Measurements from ENCODE around the gene PIP4P1. TPM values are rescaled to one million over a fixed set of nuclear protein-coding genes. Genes with fewer than 3 reads are reported as not detected.

Gene PIP4P1
- total RNA-seq, 1 experiment from 2014 or later: 27.0 TPM

- CTCF ChIA-PET: no interaction called here
- Mint-ChIP-seq H3K36me3 (ENCODE audit: insufficient read depth, unreplicated experiment) (no peaks in the 10 kb centered on the region), H3K4me3 (ENCODE audit: low read depth, unreplicated experiment) (no peak overlapping the region), H3K9me3 (ENCODE audit: low read depth, unreplicated experiment) (no peaks in the 10 kb centered on the region), H3K27me3 (ENCODE audit: unreplicated experiment) (no peaks in the 10 kb centered on the region), H3K27ac (ENCODE audit: unreplicated experiment) (no peak overlapping the region), H3K4me1 (ENCODE audit: low read depth, unreplicated experiment) (peaks cover 20% of the 10 kb centered on the region)
- DNase-seq: no peak
- intact Hi-C loops (cut with micrococcal nuclease; ENCODE audit: unreplicated experiment): no loop called here
- BruUV-seq (replicated peaks): no TSS peak
- TF ChIP-seq CTCF (IDR thresholded peaks at IDR 0.05; ENCODE audit: unreplicated experiment): no peak
Measured at GRCh38 chr14:20429801-20430669, 31.2 kb downstream of the PIP4P1 start.

- Mint-ChIP-seq H3K4me3 (ENCODE audit: low read depth, unreplicated experiment) (no peak overlapping the region), H3K4me1 (ENCODE audit: low read depth, unreplicated experiment) (peaks cover 29% of the 10 kb centered on the region), H3K27me3 (ENCODE audit: unreplicated experiment) (no peaks in the 10 kb centered on the region), H3K9me3 (ENCODE audit: low read depth, unreplicated experiment) (peaks cover 2% of the 10 kb centered on the region), H3K36me3 (ENCODE audit: insufficient read depth, unreplicated experiment) (no peaks in the 10 kb centered on the region), H3K27ac (ENCODE audit: unreplicated experiment) (no peak overlapping the region)
- DNase-seq: no peak
- CTCF ChIA-PET: no interaction called here
- BruUV-seq (replicated peaks): no TSS peak
- TF ChIP-seq CTCF (IDR thresholded peaks at IDR 0.05; ENCODE audit: unreplicated experiment): no peak
- intact Hi-C loops (cut with micrococcal nuclease; ENCODE audit: unreplicated experiment): no loop called here
Measured at GRCh38 chr14:20428802-20429201, 32.4 kb downstream of the PIP4P1 start.

GRCh38 chr14:20428010-20428365 is 33.2 kb downstream of the PIP4P1 start:
- no TSS peak for BruUV-seq (replicated peaks)
- Mint-ChIP-seq H3K27ac (ENCODE audit: unreplicated experiment) (peak overlapping the region; percentile 22), H3K4me3 (ENCODE audit: low read depth, unreplicated experiment) (no peak overlapping the region), H3K36me3 (ENCODE audit: insufficient read depth, unreplicated experiment) (no peaks in the 10 kb centered on the region), H3K4me1 (ENCODE audit: low read depth, unreplicated experiment) (peaks cover 29% of the 10 kb centered on the region), H3K9me3 (ENCODE audit: low read depth, unreplicated experiment) (peaks cover 2% of the 10 kb centered on the region), H3K27me3 (ENCODE audit: unreplicated experiment) (no peaks in the 10 kb centered on the region)
- no peak for TF ChIP-seq CTCF (IDR thresholded peaks at IDR 0.05; ENCODE audit: unreplicated experiment)
- CTCF ChIA-PET: no interaction called here
- no peak for DNase-seq
- intact Hi-C loops (cut with micrococcal nuclease; ENCODE audit: unreplicated experiment): no loop called here

DNA sequence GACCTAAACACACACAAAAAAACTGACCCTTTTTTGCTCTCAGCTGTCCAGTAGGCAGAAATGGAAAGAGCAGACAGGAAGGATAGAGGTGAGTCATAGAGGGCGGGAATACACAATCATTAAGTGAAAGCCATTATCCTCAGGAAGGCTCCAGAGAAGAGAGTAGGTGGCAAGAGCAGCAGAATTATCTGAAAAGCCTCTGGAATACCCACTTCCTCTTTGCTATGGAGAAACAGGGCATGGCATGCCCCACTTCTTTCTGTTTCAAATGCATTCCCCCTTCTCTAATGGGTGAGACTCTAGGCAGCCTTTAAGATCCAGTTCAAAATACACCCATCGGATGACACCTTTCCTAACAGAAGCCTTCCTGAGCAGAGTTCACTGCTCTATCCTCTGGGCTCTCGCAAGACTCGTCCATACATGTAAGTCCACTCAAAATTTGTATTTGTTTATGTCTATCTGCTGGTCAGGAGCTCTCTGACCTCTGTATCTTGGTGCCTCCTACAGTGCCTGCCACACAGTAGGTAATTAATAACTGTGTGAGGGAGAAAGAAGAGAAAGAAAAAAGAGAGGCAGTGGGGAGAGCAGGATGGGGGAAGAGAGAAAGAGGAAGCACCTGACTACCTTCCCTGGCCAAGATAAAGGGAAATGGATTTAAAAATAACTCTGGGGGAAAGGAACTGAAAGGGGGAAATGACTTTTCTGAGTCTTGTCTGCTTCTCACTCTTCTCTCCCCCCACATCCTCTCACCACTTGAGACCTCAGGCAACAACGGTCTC is 33.8 kb downstream of the PIP4P1 start:
- TF ChIP-seq CTCF (IDR thresholded peaks at IDR 0.05; ENCODE audit: unreplicated experiment): no peak
- CTCF ChIA-PET: no interaction called here
- peak overlapping the region; percentile 22 for H3K27ac Mint-ChIP-seq (ENCODE audit: unreplicated experiment)
- no peak overlapping the region for H3K4me3 Mint-ChIP-seq (ENCODE audit: low read depth, unreplicated experiment)
- DNase-seq: no peak
- BruUV-seq (replicated peaks): TSS peak; percentile 26
- peaks cover 29% of the 10 kb centered on the region for H3K4me1 Mint-ChIP-seq (ENCODE audit: low read depth, unreplicated experiment)
- peaks cover 2% of the 10 kb centered on the region for H3K9me3 Mint-ChIP-seq (ENCODE audit: low read depth, unreplicated experiment)
- intact Hi-C loops (cut with micrococcal nuclease; ENCODE audit: unreplicated experiment): no loop called here
- H3K27me3 Mint-ChIP-seq (ENCODE audit: unreplicated experiment): no peaks in the 10 kb centered on the region
- no peaks in the 10 kb centered on the region for H3K36me3 Mint-ChIP-seq (ENCODE audit: insufficient read depth, unreplicated experiment)
